GM04504 (cell line): Measurements from ENCODE around the gene EGLN2.
"Not testable (repeated sequence)": the region's sequence is repeated elsewhere in the genome, so short reads cannot be mapped to it uniquely, and the experiment has no call there.

ENCODE experiments used
- DNase-seq: peaks from one replicate; pipeline ENCODE4 v3.0.0-alpha.2; 2012; ENCODE audit warnings: low read depth

Gene EGLN2

DNA sequence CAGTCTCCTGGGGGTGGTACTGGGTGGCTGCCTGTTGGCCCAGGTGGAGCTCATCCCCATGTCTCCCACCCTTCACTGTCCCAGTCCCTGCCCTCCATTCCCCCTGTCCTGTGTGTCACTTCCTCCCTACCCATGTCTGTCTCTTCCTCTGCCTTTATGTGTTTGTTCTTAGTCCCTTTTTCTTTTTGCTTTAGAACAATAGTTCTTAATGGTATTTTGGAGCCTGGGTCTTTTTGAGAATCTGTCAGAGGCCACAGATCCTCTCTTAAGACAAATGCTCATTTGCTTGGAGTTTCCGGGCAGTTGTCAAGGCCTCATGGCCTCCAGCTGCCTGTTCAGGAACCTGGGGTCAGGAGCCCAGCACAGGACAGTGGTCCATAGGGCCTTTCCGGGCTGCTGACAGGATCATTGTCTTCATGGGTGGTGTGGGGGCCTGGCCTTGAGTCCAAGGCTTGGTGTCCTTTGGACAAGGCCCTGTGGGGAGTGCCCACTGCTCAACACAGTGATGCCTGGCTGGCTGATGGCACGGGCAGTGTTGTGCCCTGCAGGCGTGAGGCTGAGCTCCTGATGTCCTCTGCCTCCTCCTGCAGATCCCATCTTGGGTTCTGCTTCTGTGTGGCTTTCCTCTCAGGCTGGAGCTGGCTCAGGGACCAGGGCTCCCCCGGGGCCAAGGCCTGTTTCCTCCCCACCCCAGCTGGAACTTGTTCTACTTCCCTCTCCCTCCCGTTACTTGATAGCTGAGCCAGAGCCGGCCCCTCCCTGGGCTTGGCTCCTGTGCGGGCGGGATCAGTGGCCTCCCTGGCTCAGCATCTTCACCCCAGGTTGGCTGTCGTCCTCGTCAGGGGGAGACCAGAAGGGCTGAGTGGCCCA is 3.5 kb downstream of the EGLN2 start:
- DNase-seq = no peak

DNA sequence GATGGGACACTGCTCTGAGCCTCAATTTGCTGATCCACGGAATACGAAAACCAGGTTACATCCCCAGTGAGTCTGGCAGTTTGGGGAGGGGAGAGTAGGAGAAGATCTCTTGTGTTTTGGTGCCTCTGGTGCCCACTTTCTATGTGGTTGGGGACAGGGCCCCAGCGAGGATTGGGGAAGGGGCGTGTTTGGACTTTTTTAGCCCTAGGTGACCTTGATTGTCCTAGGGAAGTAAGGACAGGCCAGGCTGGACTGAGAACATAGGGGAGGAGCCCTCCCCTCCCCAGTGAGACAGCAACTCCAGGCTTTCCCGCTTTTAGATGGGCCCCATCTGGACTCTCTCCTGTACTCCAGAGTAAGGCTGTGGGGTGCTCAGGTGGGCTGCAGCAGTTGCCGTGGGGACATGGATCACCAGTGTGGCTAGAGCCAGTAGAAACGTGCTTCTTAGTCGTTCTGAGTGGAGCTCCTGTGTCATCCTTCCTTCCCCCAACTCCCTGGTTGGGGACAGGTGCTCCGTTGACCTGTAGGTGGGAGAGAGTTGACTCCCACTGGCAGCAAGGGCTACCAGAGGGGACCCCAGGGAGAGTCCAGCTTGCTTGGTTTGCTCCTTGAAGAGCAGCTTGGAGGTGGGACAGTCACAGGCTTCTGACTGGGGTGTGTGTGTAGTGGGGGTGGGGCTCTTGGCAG is 4.3 kb downstream of the EGLN2 start:
- DNase-seq = no peak

GRCh38 chr19:40803857-40804782 is 5.1 kb downstream of the EGLN2 start:
- DNase-seq = no peak

GRCh38 chr19:40804783-40805242 is 5.8 kb downstream of the EGLN2 start:
- no peak for DNase-seq

GRCh38 chr19:40805258-40805868 is 6.4 kb downstream of the EGLN2 start:
- DNase-seq = no peak

DNA sequence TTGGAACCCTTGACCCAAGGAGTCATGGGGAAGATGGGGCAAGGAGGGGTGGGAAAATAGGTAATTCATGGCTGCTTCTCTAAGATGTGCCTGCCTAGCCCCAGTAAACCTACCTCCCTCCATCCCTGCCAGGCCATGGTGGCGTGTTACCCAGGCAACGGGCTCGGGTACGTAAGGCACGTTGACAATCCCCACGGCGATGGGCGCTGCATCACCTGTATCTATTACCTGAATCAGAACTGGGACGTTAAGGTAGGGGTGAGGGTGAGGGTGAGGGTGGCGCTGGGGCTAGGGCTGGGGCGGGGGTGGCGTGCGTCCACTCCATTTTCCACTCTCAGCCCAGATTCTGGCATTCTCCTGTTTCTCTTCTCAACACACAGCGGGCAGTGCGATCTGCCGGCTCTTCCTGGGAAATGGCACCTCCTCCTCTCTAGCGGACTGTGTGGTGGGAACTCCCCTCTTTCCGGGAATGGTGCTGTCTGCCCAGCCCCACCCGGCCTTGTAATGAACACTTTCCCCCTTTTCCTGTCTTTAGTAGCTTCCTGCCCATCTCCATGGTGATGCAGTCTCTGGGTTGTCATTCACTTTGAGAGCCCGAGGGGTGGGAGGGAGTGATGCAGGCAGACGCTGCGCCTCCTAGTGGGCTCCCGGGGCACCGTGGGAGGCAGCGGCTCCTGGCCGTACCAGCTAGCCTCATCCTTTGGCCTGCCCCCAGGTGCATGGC is 7.6 kb downstream of the EGLN2 start:
- DNase-seq = peak; percentile 86

DNA sequence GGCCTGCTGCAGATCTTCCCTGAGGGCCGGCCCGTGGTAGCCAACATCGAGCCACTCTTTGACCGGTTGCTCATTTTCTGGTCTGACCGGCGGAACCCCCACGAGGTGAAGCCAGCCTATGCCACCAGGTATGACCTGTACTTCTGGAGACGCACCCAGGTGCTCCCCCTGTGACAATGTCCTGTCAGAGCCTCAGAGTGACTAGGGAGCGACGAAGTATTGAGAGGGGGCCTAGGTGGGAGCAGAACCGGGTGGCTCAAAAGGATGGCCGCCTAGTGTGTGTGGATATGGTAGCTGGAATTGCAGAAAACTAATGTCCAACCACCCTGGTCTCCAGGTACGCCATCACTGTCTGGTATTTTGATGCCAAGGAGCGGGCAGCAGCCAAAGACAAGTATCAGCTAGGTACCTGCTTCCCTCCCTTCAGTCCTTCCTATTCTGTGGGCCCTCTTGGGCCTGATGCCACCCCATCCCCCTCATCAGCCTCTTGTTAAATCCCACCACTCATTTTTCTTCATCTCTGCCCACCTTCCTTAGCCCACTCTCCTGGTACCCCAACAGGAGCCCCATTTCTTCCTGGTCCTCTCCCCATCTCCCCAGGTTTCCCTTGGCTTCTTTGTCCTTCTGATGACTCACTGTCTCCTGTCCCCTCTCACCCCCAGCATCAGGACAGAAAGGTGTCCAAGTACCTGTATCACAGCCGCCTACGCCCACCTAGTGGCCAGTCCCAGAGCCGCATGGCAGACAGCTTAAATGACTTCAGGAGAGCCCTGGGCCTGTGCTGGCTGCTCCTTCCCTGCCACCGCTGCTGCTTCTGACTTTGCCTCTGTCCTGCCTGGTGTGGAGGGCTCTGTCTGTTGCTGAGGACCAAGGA is 8.4 kb downstream of the EGLN2 start:
- no peak for DNase-seq

DNA sequence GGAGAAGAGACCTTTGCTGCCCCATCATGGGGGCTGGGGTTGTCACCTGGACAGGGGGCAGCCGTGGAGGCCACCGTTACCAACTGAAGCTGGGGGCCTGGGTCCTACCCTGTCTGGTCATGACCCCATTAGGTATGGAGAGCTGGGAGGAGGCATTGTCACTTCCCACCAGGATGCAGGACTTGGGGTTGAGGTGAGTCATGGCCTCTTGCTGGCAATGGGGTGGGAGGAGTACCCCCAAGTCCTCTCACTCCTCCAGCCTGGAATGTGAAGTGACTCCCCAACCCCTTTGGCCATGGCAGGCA is 9.0 kb downstream of the EGLN2 start:
- DNase-seq = no peak

GRCh38 chr19:40808497-40808896 is 9.5 kb downstream of the EGLN2 start:
- no peak for DNase-seq

- no peak for DNase-seq
Measured at GRCh38 chr19:40809358-40810086, 10.5 kb downstream of the EGLN2 start.

- no peak for DNase-seq
Measured at GRCh38 chr19:40810160-40810559, 11.2 kb downstream of the EGLN2 start.

- DNase-seq = peak; percentile 57
Measured at GRCh38 chr19:40810649-40811408, 11.8 kb downstream of the EGLN2 start.

GRCh38 chr19:40811478-40812341 is 12.7 kb downstream of the EGLN2 start:
- DNase-seq = no peak

DNA sequence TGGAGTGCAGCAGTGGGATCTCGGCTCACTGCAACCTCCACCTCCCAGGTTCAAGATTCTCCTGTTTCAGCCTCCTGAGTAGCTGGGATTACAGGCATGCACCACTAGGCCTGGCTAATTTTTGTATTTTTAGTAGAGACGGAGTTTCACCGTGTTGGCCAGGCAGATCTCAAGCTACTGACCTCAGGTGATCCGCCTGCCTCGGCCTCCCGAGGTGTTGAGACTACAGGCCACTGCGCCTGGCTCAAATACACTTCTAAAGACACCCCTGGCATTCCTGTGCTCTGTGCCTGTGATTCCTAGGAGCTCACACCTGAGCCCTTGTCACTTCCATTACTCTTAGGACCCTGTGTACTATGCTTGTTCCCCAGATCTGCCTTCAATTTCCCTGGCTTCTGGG is 13.6 kb downstream of the EGLN2 start:
- not testable (repeated sequence) for DNase-seq

DNA sequence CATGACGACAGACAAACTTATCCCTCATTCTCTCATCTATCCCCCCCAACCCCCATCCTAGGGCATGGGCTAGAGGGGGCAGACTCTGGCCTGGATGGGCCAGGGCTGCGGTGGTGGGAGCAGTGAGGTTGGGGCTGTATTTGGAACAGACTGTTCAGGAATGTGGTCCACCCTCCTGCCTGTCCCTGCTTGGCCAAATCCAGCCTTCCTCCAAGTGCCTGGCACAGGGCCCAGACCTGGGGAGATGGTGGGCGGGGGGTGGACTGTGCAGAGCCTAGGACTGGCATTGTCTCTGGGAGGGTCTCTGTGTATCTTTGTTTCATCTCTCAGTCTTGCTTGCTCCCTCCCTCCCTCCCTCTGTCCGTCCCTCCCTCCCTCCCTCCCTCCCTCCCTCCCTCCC is 14.2 kb downstream of the EGLN2 start:
- DNase-seq = no peak

- DNase-seq = no peak
Measured at GRCh38 chr19:40815223-40815622, 16.2 kb downstream of the EGLN2 start.

DNA sequence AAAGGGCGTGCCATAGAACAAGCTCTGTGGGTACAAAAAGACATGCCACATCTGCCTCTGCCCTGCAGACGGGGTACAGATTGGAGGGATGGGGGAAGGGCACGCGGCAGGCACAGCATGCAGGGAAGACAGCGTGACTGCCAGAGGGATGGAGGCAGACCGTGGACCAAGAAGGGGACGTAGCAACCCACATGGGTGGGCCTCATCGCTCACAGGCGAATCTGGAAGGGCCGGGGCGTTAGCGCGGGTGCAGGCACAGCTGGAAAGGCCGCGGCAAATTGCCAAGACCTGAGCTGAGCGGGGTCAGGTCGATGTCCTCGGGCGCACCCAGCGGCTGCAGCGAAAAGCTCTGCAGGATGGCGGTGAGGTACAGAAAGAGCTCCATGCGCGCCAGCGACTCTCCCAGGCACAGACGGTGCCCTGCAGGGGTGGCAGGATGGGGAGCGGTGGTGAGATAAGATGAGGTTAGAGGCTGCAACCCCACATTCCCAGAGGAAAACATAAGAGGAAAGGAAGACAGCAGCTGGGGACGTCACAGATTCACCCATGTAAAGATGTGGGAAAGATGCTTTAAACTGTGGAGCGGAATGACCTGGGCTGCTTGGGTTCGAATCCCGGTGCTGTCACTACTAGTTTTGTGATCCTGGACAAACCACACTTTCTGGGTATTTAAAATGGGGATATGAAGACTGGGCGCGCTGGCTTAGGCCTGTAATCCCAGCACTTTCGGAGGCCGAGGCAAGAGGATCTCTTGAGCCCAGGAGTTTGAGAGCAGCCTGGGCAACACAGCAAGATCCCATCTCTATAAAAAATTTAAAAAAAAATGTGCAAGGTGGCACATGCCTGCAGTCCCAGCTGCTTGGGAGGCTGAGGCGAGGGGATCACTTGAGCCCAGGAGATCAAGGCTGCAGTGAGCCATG is 19.7 kb downstream of the EGLN2 start:
- not testable (repeated sequence) for DNase-seq
